Subcutaneous abdominal adipose tissue (tissue), 5 donors: ENCODE data around the gene PSMA7.

Source experiments
- H3K27ac ChIP-seq: one replicate; pipeline ENCODE4 v1.7.0; 2013; ENCODE audit warnings: low read depth, mild to moderate bottlenecking, inconsistent platforms, low read length, moderate library complexity
- H3K27me3 ChIP-seq, 5 donors: one replicate each; pipeline ENCODE4 v1.7.0; 2013; ENCODE audit warnings: low read length in 5 of 5, inconsistent platforms in 1 of 5; ENCODE audit not compliant: control insufficient read depth in 5 of 5, insufficient read depth in 4 of 5
- H3K36me3 ChIP-seq, 5 donors: one replicate each; pipeline ENCODE4 v1.7.0; 2013; ENCODE audit warnings: low read length in 5 of 5; ENCODE audit not compliant: control insufficient read depth in 5 of 5, insufficient read depth in 5 of 5
- H3K4me1 ChIP-seq, 5 donors: one replicate each; pipeline ENCODE4 v1.7.0; 2013; ENCODE audit warnings: low read length in 5 of 5, mild to moderate bottlenecking in 3 of 5, moderate library complexity in 1 of 5; ENCODE audit not compliant: control insufficient read depth in 5 of 5, insufficient read depth in 5 of 5
- H3K4me3 ChIP-seq, 5 donors: one replicate each; pipeline ENCODE4 v1.7.0; 2013; ENCODE audit warnings: low read length in 5 of 5, low read depth in 1 of 5
- H3K9ac ChIP-seq, 5 donors: one replicate each; pipeline ENCODE4 v1.7.0; 2013; ENCODE audit warnings: low read length in 5 of 5, mild to moderate bottlenecking in 4 of 5, moderate library complexity in 3 of 5
- H3K9me3 ChIP-seq, 5 donors: one replicate each; pipeline ENCODE4 v1.7.0; 2013; ENCODE audit warnings: low read length in 5 of 5; ENCODE audit not compliant: control insufficient read depth in 5 of 5
- donor health status: healthy.
- donor health status: healthy.
- donor health status: healthy.
- donor health status: healthy.
- donor health status: healthy.

PSMA7 gene

DNA sequence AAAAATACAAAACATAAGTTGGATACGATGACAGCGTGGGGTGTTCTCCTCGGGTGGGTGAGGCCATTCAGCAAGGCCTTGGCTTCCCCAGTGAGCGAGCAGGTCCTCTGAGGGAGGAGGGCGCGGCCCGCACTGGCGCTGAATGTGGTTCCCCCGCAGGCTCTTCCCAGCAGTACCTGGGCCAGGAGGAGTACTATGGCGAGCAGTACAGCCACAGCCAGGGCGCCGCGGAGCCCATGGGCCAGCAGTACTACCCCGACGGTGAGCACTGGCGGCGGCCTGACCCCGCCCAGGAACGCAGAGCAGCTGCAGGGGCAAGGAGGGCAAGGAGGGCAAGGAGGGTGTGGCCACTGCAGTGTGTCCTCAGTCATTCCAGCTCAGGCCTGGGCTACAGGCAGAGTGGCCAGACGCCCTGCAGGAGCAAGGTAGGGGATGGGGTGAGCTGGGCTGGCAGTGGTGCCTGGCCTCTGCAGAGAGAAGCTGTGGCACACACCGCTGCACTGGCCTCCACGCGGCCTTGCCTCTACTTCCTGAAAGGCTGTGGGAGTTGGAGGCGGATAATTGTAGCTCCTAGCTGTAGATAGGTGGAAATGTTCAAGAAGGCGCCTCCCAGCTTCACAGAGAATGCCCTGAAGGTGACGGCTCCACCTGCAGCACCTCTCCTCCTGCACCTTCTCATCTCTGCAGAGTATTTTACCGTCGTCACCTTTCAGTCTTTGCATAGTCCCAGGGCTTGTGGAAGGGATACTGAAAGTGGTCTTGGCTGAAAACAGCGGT lies 21.0 kb upstream of the PSMA7 start:
- no peaks in the 10 kb centered on the region for H3K9me3 ChIP-seq
- H3K9ac ChIP-seq = no peak overlapping the region
- peaks cover 0 to 84% (median 65%) of the 10 kb centered on the region in 5 donors for H3K36me3 ChIP-seq
- H3K27ac ChIP-seq = no peak overlapping the region
- H3K4me1 ChIP-seq = peaks cover 0 to 6% (median 4%) of the 10 kb centered on the region in 5 donors
- no peaks in the 10 kb centered on the region for H3K27me3 ChIP-seq
- H3K4me3 ChIP-seq = no peak overlapping the region

DNA sequence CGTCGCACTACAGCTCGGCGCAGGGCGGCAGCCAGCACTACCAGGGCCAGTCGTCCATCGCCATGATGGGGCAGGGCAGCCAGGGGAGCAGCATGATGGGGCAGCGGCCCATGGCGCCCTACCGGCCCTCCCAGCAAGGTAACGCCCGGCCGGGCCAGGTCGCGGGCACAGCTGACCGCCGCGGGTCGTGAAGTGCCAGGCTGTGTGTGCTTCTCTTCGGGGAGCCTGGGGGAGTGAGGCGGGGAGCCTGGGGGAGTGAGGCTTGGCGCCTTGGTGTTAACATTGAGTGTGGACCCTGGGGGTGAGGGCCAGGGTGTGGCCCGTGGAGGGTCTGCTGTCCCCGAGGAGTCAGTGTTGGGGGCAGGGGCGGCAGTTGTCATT lies 20.3 kb upstream of the PSMA7 start:
- Histone ChIP-seq H3K9me3 (no peaks in the 10 kb centered on the region), H3K4me1 (peaks cover 0 to 6% (median 4%) of the 10 kb centered on the region in 5 donors), H3K9ac (no peak overlapping the region), H3K4me3 (no peak overlapping the region), H3K27ac (no peak overlapping the region), H3K27me3 (no peaks in the 10 kb centered on the region), H3K36me3 (peaks cover 0 to 82% (median 59%) of the 10 kb centered on the region in 5 donors)

DNA sequence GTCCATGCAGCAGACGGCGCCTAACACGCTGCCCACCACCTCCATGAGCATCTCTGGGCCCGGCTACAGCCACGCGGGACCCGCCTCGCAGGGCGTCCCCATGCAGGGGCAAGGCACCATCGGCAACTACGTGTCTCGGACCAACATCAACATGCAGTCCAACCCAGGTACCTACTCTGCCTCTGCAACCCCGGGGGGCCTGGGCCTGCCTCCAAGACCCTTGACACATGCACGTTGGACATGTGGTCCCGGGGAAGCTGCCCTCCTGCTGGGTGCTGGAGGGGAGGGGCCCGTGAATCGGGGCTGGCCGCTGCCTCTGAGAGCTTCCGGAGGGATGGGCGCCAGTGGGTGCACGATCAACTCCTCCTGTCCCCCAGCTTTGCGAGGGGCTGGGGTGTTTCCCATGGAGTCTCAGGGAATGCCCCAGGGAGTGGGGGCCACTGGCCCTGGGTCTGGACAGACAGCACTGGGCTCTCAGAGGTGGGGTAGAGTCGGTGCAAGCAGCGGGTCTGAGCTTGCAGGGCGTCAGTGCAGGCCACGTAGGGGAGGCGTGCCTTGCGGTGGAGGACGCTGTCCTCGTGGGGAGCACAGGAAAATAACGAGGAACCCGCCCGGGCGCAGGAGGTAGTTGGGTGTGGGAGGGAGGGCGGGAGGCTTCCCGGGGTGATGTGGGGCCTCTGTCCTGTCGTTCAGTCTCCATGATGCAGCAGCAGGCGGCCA lies 19.7 kb upstream of the PSMA7 start:
- Histone ChIP-seq H3K9ac (no peak overlapping the region), H3K27me3 (no peaks in the 10 kb centered on the region), H3K27ac (no peak overlapping the region), H3K9me3 (no peaks in the 10 kb centered on the region), H3K4me1 (peaks cover 0 to 6% (median 4%) of the 10 kb centered on the region in 5 donors), H3K4me3 (no peak overlapping the region), H3K36me3 (peaks cover 0 to 76% (median 55%) of the 10 kb centered on the region in 5 donors)

DNA sequence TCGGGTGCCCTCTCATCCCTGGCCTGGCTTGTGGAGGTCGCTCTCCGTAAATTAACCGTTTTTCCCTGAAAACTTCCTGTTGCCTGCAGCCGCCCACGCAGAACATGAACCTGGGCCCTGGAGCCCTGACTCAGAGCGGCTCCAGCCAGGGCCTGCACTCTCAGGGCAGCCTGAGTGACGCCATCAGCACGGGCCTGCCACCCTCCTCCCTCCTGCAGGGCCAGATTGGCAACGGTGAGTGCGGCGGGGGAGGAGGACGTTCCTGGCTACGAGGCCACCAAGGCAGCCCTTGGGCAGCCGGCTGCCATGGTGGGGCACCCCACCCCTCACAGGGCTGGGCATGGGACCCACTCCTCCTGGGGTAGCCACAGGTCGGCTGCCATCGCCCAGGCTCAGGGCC lies 18.2 kb upstream of the PSMA7 start:
- Histone ChIP-seq H3K4me3 (no peak overlapping the region), H3K36me3 (peaks cover 0 to 70% (median 52%) of the 10 kb centered on the region in 5 donors), H3K9ac (no peak overlapping the region), H3K27me3 (no peaks in the 10 kb centered on the region), H3K4me1 (peaks cover 1 to 15% (median 7%) of the 10 kb centered on the region in 5 donors), H3K27ac (no peak overlapping the region), H3K9me3 (no peaks in the 10 kb centered on the region)

DNA sequence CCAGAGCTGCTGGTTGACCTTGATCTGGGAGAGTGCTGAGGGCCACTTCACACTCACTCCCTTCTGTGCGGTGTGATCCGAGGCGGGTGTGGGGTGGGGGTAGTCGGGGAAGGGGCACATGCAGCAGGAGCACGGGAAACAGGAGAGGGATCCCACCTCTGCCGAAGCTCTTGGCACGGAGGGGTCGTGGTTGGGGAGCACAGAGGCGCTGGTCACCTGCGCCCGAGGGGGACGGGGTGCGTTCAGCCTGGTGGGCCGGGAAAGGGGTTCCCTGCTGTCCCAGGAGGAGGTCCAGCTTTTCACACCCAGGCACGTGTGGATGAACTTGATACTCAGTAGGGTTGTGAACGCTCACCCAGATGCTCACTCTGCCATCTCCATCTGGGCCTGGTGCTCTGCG lies 17.7 kb upstream of the PSMA7 start:
- Histone ChIP-seq H3K9me3 (no peaks in the 10 kb centered on the region), H3K9ac (no peak overlapping the region), H3K4me3 (no peak overlapping the region), H3K27ac (no peak overlapping the region), H3K4me1 (peaks cover 1 to 10% (median 7%) of the 10 kb centered on the region in 5 donors), H3K36me3 (peaks cover 0 to 67% (median 49%) of the 10 kb centered on the region in 5 donors), H3K27me3 (no peaks in the 10 kb centered on the region)

DNA sequence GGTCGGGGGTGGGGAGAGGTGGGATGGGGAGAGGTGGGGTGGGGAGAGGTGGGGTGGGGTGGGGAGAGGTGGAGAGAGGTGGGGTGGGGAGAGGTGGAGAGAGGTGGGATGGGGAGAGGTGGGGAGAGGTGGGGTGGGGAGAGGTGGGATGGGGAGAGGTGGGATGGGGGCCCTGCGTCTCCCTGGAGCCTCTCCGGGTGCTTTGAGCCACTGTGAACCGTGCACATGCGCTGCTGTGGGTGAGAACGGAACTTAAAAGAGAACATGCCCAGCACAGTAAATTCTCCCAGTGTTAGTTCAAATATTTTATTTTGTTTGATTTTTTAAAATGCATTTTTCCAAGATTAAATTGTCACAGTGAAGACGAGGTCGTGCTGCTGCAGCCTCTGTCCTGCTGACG lies 17.1 kb upstream of the PSMA7 start:
- no peak overlapping the region for H3K27ac ChIP-seq
- no peaks in the 10 kb centered on the region for H3K9me3 ChIP-seq
- peaks cover 0 to 66% (median 44%) of the 10 kb centered on the region in 5 donors for H3K36me3 ChIP-seq
- no peak overlapping the region for H3K4me3 ChIP-seq
- H3K9ac ChIP-seq = no peak overlapping the region
- peaks cover 1 to 9% (median 6%) of the 10 kb centered on the region in 5 donors for H3K4me1 ChIP-seq
- no peaks in the 10 kb centered on the region for H3K27me3 ChIP-seq

DNA sequence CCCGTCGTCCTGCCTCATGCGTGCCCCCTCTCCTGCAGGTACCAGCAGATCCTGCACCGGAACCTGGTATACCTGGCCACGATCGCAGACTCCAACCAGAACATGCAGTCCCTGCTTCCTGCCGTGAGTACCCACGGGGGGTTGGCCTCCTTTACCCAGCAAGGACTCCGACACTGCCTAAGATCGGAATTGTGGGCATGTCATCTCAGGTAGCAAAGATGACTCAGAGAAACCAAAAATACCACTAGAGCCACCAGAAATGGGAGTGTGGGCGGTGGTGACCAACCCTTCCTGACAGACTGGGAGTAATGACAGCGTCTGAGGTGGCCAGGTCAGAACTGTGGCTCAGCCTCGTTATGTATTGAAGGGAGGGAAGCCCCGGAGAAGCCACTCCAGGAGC lies 16.6 kb upstream of the PSMA7 start:
- no peaks in the 10 kb centered on the region for H3K27me3 ChIP-seq
- no peak overlapping the region for H3K4me3 ChIP-seq
- peaks cover 1 to 9% (median 6%) of the 10 kb centered on the region in 5 donors for H3K4me1 ChIP-seq
- H3K36me3 ChIP-seq = peaks cover 0 to 66% (median 40%) of the 10 kb centered on the region in 5 donors
- H3K27ac ChIP-seq = no peak overlapping the region
- H3K9ac ChIP-seq = no peak overlapping the region
- H3K9me3 ChIP-seq = no peaks in the 10 kb centered on the region

DNA sequence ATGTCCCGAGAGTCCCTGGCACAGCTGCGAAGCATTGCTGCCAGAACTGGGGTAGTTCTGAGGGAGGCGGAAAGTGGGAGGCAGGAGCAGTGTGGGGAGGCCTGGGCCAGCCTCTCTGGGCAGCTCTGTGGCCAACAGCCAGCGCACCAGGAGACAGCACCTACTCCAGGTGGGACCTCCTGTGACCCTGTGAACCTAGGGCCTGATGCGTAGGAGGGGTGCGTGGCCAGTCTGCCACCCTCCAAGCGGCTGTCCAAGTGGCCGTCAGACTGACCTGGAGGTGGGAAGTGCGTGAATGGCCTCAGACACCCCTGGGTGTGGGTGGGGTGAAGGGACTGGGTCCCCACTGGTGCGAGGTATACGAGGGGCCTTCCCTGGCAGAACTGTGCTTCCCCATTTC lies 15.9 kb upstream of the PSMA7 start:
- H3K4me1 ChIP-seq = peaks cover 1 to 9% (median 6%) of the 10 kb centered on the region in 5 donors
- H3K4me3 ChIP-seq = no peak overlapping the region
- H3K27ac ChIP-seq = no peak overlapping the region
- no peak overlapping the region for H3K9ac ChIP-seq
- peaks cover 0 to 66% (median 35%) of the 10 kb centered on the region in 5 donors for H3K36me3 ChIP-seq
- H3K27me3 ChIP-seq = no peaks in the 10 kb centered on the region
- no peaks in the 10 kb centered on the region for H3K9me3 ChIP-seq

DNA sequence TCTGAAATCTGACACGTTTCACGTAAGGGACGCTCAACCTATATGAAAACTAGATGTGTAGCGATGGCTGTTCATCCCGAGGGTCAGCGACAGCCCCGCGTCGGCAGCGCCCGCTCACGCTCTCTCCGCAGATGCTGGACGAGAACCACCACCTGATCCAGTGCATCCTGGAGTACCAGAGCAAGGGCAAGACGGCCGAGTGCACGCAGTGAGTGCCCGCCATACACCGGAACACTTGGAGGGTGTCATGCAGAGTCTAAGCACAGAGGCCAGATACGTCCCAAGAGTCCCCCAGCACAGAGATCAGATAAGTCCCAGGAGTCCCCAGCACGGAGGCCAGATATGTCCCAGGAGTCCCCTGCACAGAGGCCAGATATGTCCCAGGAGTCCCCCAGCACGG lies 15.3 kb upstream of the PSMA7 start:
- H3K4me3 ChIP-seq = no peak overlapping the region
- no peak overlapping the region for H3K27ac ChIP-seq
- no peaks in the 10 kb centered on the region for H3K27me3 ChIP-seq
- H3K9me3 ChIP-seq = no peaks in the 10 kb centered on the region
- peaks cover 0 to 61% (median 31%) of the 10 kb centered on the region in 5 donors for H3K36me3 ChIP-seq
- H3K9ac ChIP-seq = no peak overlapping the region
- H3K4me1 ChIP-seq = peaks cover 4 to 9% (median 6%) of the 10 kb centered on the region in 5 donors

DNA sequence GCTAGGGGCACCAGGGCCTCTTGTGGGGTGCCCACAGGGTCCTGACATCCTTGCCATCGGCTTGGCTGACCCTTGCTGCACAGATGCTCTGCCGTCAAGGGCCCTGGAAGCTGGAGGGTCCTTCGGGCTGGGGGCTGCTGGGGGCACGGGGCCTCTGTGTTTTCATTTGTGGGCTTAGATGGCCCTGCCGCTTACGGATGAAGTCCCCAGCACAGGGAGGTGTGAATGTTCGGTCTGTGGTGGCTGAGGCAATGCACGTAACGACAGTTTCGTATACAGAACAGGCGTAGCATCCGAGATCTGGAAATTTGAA lies 14.8 kb upstream of the PSMA7 start:
- Histone ChIP-seq H3K4me1 (peaks cover 5 to 9% (median 6%) of the 10 kb centered on the region in 5 donors), H3K4me3 (no peak overlapping the region), H3K27ac (no peak overlapping the region), H3K9me3 (peaks cover 0 to 2% (median 0%) of the 10 kb centered on the region in 5 donors), H3K27me3 (no peaks in the 10 kb centered on the region), H3K36me3 (peaks cover 0 to 61% (median 30%) of the 10 kb centered on the region in 5 donors), H3K9ac (no peak overlapping the region)
